Gastroesophageal sphincter (tissue), 3 donors: ENCODE results near the gene SGO2.
"Not testable (repeated sequence)": the region's sequence is repeated elsewhere in the genome, so short reads cannot be mapped to it uniquely, and the experiment has no call there.

Source experiments
- POLR2A ChIP-seq, 2 donors: fragments of 450-650 bp; IDR thresholded peaks; one replicate each; pipeline ENCODE4 v1.6.1; 2017; ENCODE audit warnings: antibody characterized with exemption in 2 of 2, mild to moderate bottlenecking in 2 of 2, moderate library complexity in 1 of 2
- TF ChIP-seq, protein P1 (sequence below), 4 experiments: fragments of 200-600 bp in 2 of 4; fragments of 450-650 bp in 2 of 4; sonication (generic) in 1 of 4; IDR thresholded peaks; one replicate each; pipeline ENCODE4 v1.5.1; 2017 to 2019; ENCODE audit warnings: antibody characterized with exemption in 4 of 4, mild to moderate bottlenecking in 2 of 4, moderate library complexity in 2 of 4

DNA sequence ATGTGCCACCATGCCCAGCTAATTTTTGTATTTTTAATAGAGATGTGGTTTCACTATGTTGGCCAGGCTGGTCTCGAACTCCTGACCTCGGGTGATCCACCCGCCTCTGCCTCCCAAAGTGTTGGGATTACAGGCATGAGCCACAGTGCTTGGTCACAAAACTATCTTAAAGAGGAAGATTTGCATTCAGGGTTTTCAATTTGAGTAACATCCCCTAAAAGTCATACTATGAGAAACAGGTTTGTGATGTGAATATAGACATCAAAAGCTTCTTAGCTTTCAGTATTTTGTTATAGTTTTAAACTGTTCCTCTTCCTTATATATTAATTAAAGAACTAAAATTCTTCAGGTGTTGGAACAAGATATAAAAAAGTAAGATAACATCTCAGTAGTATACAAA, 84.2 kb downstream of the SGO2 start:
- TF ChIP-seq, protein P1, sequence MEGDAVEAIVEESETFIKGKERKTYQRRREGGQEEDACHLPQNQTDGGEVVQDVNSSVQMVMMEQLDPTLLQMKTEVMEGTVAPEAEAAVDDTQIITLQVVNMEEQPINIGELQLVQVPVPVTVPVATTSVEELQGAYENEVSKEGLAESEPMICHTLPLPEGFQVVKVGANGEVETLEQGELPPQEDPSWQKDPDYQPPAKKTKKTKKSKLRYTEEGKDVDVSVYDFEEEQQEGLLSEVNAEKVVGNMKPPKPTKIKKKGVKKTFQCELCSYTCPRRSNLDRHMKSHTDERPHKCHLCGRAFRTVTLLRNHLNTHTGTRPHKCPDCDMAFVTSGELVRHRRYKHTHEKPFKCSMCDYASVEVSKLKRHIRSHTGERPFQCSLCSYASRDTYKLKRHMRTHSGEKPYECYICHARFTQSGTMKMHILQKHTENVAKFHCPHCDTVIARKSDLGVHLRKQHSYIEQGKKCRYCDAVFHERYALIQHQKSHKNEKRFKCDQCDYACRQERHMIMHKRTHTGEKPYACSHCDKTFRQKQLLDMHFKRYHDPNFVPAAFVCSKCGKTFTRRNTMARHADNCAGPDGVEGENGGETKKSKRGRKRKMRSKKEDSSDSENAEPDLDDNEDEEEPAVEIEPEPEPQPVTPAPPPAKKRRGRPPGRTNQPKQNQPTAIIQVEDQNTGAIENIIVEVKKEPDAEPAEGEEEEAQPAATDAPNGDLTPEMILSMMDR (IDR thresholded peaks at IDR 0.05): not testable (repeated sequence)
- not testable (repeated sequence) for TF ChIP-seq POLR2A (IDR thresholded peaks at IDR 0.05)
